Liver (tissue), 3 donors: ENCODE measurements around the gene ALG8.

ENCODE experiments used
- FOXA2 ChIP-seq: IDR thresholded peaks from 2 replicates; pipeline ENCODE4 v1.6.1; 2016; ENCODE audit warnings: antibody characterized with exemption
- GABPA ChIP-seq, 2 donors: IDR thresholded peaks in 1 of 2; conservative IDR thresholded peaks in 1 of 2; 2 replicates each; pipeline ENCODE4 v1.6.1; 2016; ENCODE audit warnings: antibody characterized with exemption in 2 of 2, mild to moderate bottlenecking in 1 of 2, moderate library complexity in 1 of 2
- JUND ChIP-seq, 2 donors: IDR thresholded peaks; 2 replicates each; pipeline ENCODE4 v1.6.1; 2016; ENCODE audit warnings: antibody characterized with exemption in 2 of 2
- RAD21 ChIP-seq, 2 donors: IDR thresholded peaks; 2 replicates each; pipeline ENCODE4 v1.6.1; 2016; ENCODE audit warnings: antibody characterized with exemption in 2 of 2, mild to moderate bottlenecking in 2 of 2
- RXRA ChIP-seq, 2 donors: IDR thresholded peaks; 2 replicates each; pipeline ENCODE4 v1.6.1; 2017 to 2018; ENCODE audit warnings: antibody characterized with exemption in 2 of 2, mild to moderate bottlenecking in 1 of 2
- SP1 ChIP-seq: IDR thresholded peaks from 2 replicates; pipeline ENCODE4 v1.6.1; 2018; ENCODE audit warnings: antibody characterized with exemption, mild to moderate bottlenecking
- TAF1 ChIP-seq: conservative IDR thresholded peaks from 2 replicates; pipeline ENCODE4 v1.6.1; 2016; ENCODE audit warnings: antibody characterized with exemption, mild to moderate bottlenecking
- YY1 ChIP-seq: IDR thresholded peaks from 2 replicates; pipeline ENCODE4 v1.6.1; 2016; ENCODE audit warnings: antibody characterized with exemption, mild to moderate bottlenecking
- TF ChIP-seq, protein P1 (sequence below): fragments of 150-350 bp; IDR thresholded peaks from 2 replicates; pipeline ENCODE4 v1.5.1; 2017; ENCODE audit warnings: improper control_type of control experiment, low read depth, low read length; ENCODE audit not compliant: missing input control
- TF ChIP-seq, protein P2 (sequence below): IDR thresholded peaks from 2 replicates; pipeline ENCODE4 v1.6.1; 2016; ENCODE audit warnings: antibody characterized with exemption, mild to moderate bottlenecking
- TF ChIP-seq, protein P3 (sequence below): IDR thresholded peaks from 2 replicates; pipeline ENCODE4 v1.6.1; 2016; ENCODE audit warnings: antibody characterized with exemption
- donor health status: healthy.
- donor health status: healthy.

DNA sequence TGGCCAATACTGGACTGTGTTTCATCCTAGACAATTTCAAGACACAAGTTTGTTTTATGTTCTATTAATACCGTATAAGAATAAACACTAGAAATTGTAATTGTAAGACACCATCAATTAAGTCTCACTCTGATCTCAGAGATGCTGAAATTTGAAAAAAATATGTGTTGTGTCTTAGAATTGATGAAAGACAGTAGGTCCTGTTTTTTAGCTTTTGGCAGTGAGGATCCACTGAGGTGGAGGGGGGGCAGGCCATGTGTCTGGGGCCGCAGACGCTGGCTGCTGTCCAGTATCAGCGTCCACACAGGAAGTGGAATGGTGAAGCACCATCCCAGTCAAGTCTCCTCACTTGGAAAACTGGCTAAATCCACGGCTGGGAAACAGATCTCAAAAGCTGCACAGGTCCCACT, 22.5 kb upstream of the ALG8 start:
- TF ChIP-seq, protein P1, sequence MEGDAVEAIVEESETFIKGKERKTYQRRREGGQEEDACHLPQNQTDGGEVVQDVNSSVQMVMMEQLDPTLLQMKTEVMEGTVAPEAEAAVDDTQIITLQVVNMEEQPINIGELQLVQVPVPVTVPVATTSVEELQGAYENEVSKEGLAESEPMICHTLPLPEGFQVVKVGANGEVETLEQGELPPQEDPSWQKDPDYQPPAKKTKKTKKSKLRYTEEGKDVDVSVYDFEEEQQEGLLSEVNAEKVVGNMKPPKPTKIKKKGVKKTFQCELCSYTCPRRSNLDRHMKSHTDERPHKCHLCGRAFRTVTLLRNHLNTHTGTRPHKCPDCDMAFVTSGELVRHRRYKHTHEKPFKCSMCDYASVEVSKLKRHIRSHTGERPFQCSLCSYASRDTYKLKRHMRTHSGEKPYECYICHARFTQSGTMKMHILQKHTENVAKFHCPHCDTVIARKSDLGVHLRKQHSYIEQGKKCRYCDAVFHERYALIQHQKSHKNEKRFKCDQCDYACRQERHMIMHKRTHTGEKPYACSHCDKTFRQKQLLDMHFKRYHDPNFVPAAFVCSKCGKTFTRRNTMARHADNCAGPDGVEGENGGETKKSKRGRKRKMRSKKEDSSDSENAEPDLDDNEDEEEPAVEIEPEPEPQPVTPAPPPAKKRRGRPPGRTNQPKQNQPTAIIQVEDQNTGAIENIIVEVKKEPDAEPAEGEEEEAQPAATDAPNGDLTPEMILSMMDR = no peak
- TF ChIP-seq TAF1 = no peak
- no peak for TF ChIP-seq RXRA (IDR thresholded peaks at IDR 0.05)
- TF ChIP-seq, protein P2, sequence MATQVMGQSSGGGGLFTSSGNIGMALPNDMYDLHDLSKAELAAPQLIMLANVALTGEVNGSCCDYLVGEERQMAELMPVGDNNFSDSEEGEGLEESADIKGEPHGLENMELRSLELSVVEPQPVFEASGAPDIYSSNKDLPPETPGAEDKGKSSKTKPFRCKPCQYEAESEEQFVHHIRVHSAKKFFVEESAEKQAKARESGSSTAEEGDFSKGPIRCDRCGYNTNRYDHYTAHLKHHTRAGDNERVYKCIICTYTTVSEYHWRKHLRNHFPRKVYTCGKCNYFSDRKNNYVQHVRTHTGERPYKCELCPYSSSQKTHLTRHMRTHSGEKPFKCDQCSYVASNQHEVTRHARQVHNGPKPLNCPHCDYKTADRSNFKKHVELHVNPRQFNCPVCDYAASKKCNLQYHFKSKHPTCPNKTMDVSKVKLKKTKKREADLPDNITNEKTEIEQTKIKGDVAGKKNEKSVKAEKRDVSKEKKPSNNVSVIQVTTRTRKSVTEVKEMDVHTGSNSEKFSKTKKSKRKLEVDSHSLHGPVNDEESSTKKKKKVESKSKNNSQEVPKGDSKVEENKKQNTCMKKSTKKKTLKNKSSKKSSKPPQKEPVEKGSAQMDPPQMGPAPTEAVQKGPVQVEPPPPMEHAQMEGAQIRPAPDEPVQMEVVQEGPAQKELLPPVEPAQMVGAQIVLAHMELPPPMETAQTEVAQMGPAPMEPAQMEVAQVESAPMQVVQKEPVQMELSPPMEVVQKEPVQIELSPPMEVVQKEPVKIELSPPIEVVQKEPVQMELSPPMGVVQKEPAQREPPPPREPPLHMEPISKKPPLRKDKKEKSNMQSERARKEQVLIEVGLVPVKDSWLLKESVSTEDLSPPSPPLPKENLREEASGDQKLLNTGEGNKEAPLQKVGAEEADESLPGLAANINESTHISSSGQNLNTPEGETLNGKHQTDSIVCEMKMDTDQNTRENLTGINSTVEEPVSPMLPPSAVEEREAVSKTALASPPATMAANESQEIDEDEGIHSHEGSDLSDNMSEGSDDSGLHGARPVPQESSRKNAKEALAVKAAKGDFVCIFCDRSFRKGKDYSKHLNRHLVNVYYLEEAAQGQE = no peak
- TF ChIP-seq JUND (IDR thresholded peaks at IDR 0.05) = no peak
- no peak for TF ChIP-seq SP1
- TF ChIP-seq GABPA (IDR thresholded peaks at IDR 0.05 in 1 of 2, conservative IDR thresholded peaks at IDR 0.05 in 1 of 2) = no peak
- TF ChIP-seq, protein P3, sequence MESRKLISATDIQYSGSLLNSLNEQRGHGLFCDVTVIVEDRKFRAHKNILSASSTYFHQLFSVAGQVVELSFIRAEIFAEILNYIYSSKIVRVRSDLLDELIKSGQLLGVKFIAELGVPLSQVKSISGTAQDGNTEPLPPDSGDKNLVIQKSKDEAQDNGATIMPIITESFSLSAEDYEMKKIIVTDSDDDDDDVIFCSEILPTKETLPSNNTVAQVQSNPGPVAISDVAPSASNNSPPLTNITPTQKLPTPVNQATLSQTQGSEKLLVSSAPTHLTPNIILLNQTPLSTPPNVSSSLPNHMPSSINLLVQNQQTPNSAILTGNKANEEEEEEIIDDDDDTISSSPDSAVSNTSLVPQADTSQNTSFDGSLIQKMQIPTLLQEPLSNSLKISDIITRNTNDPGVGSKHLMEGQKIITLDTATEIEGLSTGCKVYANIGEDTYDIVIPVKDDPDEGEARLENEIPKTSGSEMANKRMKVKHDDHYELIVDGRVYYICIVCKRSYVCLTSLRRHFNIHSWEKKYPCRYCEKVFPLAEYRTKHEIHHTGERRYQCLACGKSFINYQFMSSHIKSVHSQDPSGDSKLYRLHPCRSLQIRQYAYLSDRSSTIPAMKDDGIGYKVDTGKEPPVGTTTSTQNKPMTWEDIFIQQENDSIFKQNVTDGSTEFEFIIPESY = no peak
- TF ChIP-seq FOXA2 = no peak
- TF ChIP-seq YY1 = no peak
- no peak for TF ChIP-seq RAD21 (IDR thresholded peaks at IDR 0.05)
